HG03025 (cell line): ENCODE measurements around the gene FRY.

Source experiments
- ATAC-seq: cut with Tn5 transposase; IDR thresholded peaks from one replicate; pipeline ENCODE4 v1.9.1; 2021; ENCODE audit warnings: mild to moderate bottlenecking, moderate library complexity; ENCODE audit not compliant: unreplicated experiment, low FRiP score

FRY gene

DNA sequence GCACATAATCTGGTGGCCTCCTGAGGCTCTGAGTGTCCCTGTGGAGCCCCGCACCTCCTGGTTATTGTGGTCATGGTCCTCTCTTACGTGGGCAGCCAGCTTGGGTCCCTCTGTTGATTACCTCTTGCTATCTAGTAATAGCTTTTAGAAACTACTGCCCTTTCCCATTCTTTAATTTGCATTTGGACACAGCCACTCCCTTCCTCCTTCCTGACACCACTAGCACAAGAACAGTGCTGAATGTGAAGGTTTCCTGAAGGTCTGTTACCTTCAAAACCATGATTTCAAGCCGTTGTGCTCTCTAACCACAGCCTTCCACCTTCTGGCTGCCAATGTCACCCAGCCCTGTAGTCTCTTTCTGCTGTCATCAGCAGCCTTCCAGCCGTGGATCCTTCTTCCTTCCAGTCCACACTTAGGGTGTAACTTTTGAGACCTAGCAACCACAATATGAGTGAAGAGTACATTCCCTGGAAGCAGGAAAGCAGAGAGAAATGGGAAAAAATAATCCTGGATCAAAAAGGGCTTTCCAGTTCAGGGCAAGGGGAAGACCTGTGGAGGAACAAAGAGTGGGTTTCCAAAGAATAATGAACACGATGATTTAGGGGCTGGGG, 130.9 kb downstream of the FRY start:
- no peak for ATAC-seq

DNA sequence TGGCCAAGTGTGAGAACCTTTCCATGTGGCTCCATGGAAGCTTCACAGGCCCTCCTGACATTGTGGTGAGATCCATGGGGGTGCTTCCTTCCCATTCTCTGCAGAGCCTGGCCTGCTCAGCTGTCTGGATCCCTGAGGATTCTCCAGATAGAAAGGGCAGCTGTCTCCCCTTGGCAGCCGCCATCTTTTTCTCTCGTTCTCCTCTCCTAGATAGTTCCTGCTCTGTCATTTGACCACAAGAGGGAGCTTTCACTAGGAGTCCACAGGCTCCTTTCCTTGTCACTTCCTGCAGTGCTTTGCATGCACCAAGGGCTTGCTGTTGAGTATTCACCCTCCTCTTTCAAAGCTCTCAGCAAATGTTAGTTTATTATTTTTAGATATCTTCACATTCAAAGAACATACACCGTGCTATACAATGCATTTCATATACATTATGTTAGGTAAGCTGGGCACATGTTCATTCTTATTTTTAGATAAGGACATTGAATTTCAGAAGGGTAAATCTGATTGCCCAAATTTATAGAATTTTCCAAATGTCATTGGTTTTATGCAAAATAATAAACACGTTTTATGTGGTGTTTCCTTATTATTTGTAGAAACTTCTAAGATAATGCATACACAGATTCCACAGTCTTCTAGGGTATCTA, 133.2 kb downstream of the FRY start:
- no peak for ATAC-seq

DNA sequence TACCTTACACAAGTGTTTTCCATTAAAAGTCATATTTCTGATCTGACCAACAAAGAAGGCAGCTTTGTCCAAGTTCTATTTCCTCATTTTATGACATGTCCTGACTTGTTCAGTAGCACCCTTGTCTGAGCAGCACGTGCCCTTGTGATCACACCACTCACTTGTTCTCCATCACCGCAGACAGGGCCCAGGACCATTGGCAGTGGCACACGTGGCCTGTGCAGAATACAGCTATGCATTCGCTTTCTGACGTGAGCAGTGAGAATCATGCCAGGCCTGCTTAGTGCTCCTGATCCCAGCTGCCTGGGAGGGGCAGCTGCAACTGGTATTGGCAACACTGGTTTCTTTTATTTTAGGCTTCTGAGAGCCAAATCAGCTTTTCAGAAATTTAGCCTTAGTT, 134.2 kb downstream of the FRY start:
- ATAC-seq, result no peak

DNA sequence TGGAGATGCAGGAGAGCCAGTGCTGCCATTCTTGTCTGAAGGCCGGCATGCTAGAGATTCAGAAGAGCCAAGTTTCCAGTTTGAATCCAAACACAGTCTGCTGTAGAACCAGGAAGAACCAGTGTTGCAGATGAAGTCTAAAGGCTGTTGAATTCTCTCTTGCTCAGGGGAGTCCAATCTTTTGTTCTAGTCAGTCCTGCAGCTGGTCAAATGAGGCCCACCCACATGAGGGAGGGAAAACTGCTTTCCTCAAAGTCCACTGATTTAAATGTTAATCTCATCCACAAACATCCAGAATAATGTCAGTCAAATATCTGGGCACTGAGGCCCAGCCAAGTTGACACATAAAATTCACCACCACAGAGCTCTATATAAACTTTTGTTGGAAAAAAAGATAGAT, 136.6 kb downstream of the FRY start:
- ATAC-seq, result no peak

DNA sequence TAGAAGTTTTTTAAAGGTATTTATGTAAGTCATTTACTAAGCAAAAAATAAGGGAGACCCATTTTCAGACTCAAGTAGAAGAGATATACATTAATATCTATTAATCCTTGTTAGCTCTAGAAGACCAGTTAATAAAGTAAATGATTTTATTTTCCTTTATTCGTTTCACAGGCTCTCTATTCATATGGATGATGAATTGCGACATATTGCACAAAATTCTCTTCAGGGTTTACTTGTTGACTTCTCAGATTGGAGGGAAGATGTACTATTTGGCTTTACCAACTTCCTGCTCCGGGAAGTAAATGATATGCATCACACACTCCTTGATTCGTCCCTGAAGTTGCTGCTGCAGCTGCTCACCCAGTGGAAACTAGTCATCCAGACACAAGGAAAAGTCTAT, 139.3 kb downstream of the FRY start:
- ATAC-seq, result no peak

DNA sequence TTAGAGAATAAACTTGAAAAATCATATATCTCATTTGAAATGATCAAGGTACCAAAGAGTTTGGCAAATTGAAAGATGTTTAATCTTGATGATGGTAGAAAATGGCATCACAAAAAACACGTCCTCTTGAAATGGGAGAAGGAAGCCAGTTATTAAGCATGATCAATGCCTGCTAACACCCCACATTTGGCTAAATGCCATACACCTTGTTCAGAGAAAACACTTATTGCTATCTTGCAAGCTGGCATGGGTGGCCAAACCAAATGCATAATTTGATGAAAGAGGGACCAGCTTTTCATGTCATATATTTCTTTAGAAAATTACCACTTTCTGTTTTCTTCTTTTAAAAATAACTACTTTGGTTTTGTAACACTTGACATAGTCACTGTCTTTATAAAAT, 142.3 kb downstream of the FRY start:
- no peak for ATAC-seq

- no peak for ATAC-seq
Observed at GRCh38 chr13:32174366-32174765, 142.8 kb downstream of the FRY start.

DNA sequence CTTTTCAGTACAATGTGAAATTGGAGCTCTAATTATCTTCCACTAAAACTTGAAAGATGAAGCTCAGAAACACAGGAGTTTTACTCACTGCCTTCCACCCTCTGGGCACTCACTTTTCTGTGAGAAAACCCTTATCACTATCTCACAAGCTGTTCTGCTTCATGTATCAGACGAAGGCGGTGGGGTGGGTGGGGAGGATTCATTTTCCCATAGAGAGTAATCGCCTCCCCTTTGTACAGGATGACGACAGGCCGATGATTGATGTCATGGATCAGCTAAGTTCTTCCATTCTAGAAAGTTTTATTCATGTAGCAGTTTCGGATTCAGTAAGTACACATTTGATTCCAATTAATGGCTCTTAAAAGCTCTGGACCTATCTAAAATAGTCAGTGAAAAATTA, 143.7 kb downstream of the FRY start:
- no peak for ATAC-seq

DNA sequence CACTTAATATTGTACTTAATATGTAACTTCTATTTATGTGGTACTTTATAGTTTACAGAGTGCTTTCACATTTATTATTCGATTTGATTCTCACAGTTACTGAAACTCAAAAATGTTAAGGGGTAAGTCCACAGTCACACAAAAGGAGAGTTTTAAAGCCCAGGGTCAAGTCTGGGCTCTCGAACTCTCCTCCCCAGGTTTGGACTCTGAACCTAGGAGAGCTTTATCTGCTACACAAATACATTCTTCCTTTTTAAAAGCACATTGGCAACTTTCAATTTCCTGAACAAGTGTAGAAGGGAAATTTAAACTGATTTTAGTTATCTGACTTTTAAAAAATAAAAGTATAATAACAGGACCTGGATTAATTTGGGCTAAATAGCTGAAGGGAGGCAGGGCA, 144.4 kb downstream of the FRY start:
- ATAC-seq, result no peak

DNA sequence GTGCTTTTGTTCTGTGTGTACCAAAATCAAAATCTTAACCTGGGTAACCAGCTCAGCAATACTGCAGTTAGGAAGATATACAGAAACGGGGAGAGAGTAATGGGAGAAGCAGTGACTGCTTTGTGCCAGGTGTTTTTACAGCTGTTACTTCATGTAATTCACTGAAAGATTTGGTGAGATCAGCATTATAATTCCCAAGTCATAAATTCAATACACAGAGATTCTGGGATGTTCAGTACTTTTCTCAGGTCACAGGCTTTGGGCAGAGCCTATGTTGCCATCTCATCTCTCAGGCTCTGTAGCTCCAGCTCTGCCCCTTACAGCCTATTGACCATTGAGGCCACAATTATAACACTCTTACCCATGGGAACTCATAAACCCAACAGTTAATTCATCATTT, 145.1 kb downstream of the FRY start:
- no peak for ATAC-seq

DNA sequence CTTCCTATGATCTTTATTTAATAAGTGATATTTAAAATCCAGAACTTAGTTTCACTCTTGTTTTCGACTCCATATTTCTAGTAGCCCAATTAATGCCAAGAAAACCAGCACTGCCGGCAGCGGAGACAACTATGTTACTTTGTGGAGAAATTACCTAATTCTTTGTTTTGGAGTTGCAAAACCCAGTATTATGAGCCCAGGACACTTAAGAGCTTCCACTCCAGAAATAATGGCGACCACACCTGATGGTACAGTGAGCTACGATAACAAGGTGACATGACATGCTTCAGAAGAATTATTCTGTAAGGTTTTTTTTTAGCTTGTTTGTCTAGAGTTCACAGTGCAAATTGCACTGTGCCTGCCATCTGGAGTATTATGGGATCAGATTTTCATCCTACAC, 147.2 kb downstream of the FRY start:
- no peak for ATAC-seq

GRCh38 chr13:32179708-32180107, 148.1 kb downstream of the FRY start:
- no peak for ATAC-seq

- no peak for ATAC-seq
Observed at GRCh38 chr13:32187651-32188050, 156.1 kb downstream of the FRY start.

DNA sequence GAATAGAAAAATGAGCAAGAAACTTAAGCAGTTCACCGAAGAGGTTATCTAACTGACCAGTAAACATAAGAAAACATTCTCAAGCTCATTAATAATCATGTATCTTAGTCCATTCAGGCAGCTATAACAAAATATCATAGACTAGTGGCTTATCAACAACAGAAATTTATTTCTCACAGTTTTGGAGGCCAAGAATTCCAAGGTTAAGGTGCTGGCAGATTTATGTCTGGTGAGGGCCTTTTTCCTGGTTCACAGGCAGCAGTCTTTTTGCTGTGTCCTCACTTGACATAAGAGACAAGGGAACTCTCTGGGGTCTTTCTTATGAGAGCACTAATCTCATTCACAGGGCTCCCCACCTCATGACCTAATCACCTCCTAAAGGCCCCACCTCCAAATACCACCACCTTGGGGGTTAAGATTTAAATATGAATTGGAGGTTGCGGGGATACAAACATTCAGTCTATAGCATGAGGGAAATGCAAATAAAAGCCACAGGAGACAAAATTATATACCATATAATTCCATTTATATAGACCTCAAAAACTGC, 160.0 kb downstream of the FRY start:
- ATAC-seq, result no peak

DNA sequence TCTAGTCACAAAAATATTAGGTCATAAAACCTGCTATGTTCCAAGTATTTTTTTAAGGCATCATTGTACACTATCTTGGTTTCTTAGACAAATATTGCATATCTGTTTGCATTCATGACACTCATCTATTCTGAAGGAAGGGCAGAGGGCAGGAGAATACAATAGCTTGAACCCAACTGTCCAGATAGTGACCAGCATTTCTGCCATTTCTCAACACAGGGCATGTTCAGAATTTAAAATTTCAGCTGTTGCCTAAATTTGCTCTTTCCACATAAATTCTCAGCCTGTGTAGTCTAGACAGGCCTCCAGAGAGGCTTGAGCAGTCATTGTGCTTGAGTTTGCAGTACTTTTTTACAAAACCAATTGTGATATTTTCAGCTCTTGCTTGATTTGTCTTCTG, 164.1 kb downstream of the FRY start:
- ATAC-seq, result no peak

DNA sequence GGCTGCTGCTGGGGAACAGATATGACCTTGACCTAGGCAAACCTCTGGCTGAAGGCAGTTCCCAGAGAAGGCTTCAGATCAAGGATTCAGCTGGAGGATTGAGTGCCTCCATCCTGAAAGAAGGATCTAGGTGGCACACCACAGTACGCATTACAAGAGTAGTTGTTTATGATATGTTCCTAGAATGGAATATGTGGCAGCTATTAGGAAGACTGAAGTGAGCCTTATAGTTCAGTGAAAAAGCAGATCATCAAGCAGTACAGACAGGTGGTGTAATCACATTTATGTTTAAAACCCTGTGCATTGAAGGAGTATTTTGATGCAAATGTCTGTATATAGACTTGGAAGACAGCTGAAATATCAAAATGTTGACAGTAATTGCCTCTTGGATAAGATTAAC, 167.6 kb downstream of the FRY start:
- ATAC-seq, result no peak

- ATAC-seq, result no peak
Observed at GRCh38 chr13:32200741-32201140, 169.2 kb downstream of the FRY start.

DNA sequence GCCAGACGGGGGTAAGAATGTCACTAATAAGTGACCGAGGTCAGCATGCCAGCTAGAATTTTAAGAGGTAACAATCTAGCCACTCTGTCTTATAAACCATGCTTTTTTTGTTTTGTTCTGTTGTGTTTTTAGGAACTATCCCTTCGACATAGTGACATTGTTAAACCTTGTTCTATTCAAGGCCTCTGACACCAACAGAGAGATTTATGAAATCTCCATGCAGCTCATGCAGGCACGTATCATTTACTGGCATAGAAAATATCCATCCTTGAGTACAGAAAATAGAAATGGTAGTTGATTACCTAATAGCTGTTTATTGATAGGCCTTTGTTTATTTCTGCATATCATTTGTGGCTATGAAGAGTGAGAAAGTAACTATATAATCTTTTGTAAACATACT, 170.2 kb downstream of the FRY start:
- ATAC-seq, result no peak

DNA sequence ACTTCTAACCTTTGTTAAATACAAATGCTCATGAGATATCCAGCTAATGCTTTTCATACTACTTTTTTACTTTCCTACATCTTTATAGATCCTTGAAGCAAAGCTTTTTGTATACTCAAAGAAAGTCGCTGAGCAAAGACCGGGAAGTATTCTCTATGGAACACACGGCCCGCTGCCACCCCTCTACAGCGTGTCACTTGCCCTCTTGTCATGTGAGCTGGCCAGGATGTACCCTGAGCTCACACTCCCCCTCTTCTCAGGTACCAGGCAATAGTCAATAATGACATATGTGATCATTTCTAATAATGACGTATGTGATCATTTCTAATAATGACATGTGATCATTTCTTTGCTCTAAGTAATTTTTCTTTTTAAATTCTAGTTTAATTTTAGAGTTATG, 170.7 kb downstream of the FRY start:
- no peak for ATAC-seq

- ATAC-seq, result no peak
Observed at GRCh38 chr13:32203221-32203620, 171.6 kb downstream of the FRY start.

- ATAC-seq, result no peak
Observed at GRCh38 chr13:32203736-32204135, 172.2 kb downstream of the FRY start.

- ATAC-seq, result no peak
Observed at GRCh38 chr13:32205431-32206096, 174.0 kb downstream of the FRY start.
